GM12878 (cell line): ENCODE data around the gene PATE2. TPM values are rescaled to one million over a fixed set of nuclear protein-coding genes. Genes with fewer than 3 reads are reported as not detected.

ENCODE experiments used
- ATAC-seq: fragments of 200-7000 bp; cut with Tn5 transposase; 3 replicates; pipeline ENCODE4 v1.9.1; 2020; ENCODE audit warnings: mild to moderate bottlenecking, moderate library complexity
- BruUV-seq: library from RNA; stranded (reverse); fragments of 400-500 nt; replicated peaks from 2 replicates; lab custom pipeline; 2021; lab: Mats Ljungman, UMichigan
- CTCF ChIA-PET: fragments of 300-600 bp; sonication (Branson Sonifier 250); formaldehyde crosslinking; extraction: SDS; loops from one replicate; lab custom pipeline; 2021; ENCODE audit warnings: inconsistent platforms; lab: Yijun Ruan, JAX
- POLR2A ChIA-PET: fragments of 350-600 bp; formaldehyde crosslinking; extraction: SDS; loops from one replicate; lab custom pipeline; 2021; ENCODE audit warnings: inconsistent platforms; lab: Charles Lee
- RAD21 ChIA-PET: fragments of 300-600 bp; sonication (Branson Sonifier 250); formaldehyde crosslinking; loops from one replicate; lab custom pipeline; 2023; ENCODE audit warnings: antibody characterized with exemption; ENCODE audit not compliant: unreplicated experiment; lab: Charles Lee
- SMC1A ChIA-PET: fragments of 300-600 bp; sonication (Branson Sonifier 250); formaldehyde crosslinking; loops from one replicate; lab custom pipeline; 2023; ENCODE audit not compliant: unreplicated experiment, uncharacterized antibody; lab: Charles Lee
- DNase-seq: peaks from one replicate; pipeline ENCODE4 v3.0.0-alpha.2; 2011; ENCODE audit warnings: low read depth, low spot score
- FAIRE-seq: peaks from 3 replicates; lab custom pipeline; 2011; peaks lifted over from hg19 to GRCh38; lab: Jason Lieb, UNC
- H2AFZ ChIP-seq: 2 replicates; pipeline ENCODE4 v1.6.0; 2011; ENCODE audit warnings: low read depth, low read length, control low read depth; ENCODE audit not compliant: control insufficient read depth
- H3K27ac ChIP-seq: 2 replicates; pipeline ENCODE4 v1.5.1; 2011; ENCODE audit warnings: control low read depth; ENCODE audit not compliant: control insufficient read depth, insufficient read depth
- H3K27me3 ChIP-seq, 2 experiments: replicated peaks in 1 of 2; 2 replicates each; pipeline versions ENCODE4 v1.6.0 to v1.6.1; 2011; ENCODE audit warnings: low read length in 1 of 2; ENCODE audit not compliant: control insufficient read depth in 2 of 2, insufficient read depth in 2 of 2
- H3K36me3 ChIP-seq, 2 experiments: 2 replicates each; pipeline ENCODE4 v1.5.1; 2011; ENCODE audit warnings: low read length in 1 of 2; ENCODE audit not compliant: control insufficient read depth in 2 of 2, insufficient read depth in 2 of 2
- H3K4me1 ChIP-seq: 2 replicates; pipeline ENCODE4 v1.6.1; 2011; ENCODE audit warnings: mild to moderate bottlenecking, low read length, moderate library complexity, mixed read lengths; ENCODE audit not compliant: control insufficient read depth, insufficient read depth
- H3K4me2 ChIP-seq: 2 replicates; pipeline ENCODE4 v1.6.0; 2011; ENCODE audit warnings: control low read depth; ENCODE audit not compliant: control insufficient read depth, insufficient read depth
- H3K4me3 ChIP-seq: fragments of 200-600 bp; sonication (generic); 2 replicates; pipeline ENCODE4 v1.5.1; 2016
- H3K79me2 ChIP-seq: 2 replicates; pipeline ENCODE4 v1.6.0; 2011; ENCODE audit warnings: low read length; ENCODE audit not compliant: control insufficient read depth, insufficient read depth
- H3K9ac ChIP-seq: 2 replicates; pipeline ENCODE4 v1.8.0; 2011; ENCODE audit warnings: low read length, control low read depth, mixed read lengths; ENCODE audit not compliant: control insufficient read depth, insufficient read depth
- H3K9me3 ChIP-seq: replicated peaks from 3 replicates; pipeline ENCODE4 v1.5.1; 2011; ENCODE audit warnings: mild to moderate bottlenecking, low read length; ENCODE audit not compliant: control insufficient read depth, insufficient read depth
- H4K20me1 ChIP-seq: 2 replicates; pipeline ENCODE4 v1.6.0; 2011; ENCODE audit not compliant: control insufficient read depth, insufficient read depth
- CTCF ChIP-seq, 3 experiments: IDR thresholded peaks in 2 of 3; conservative IDR thresholded peaks in 1 of 3; 2 replicates each; pipeline ENCODE4 v1.5.1; 2011; ENCODE audit warnings: low read depth in 3 of 3, low read length in 3 of 3, mild to moderate bottlenecking in 3 of 3, control low read depth in 2 of 3, moderate library complexity in 2 of 3, inconsistent platforms in 1 of 3, mixed read lengths in 1 of 3; ENCODE audit not compliant: control insufficient read depth in 2 of 3, insufficient read depth in 1 of 3; ENCODE audit errors: extremely low read depth in 1 of 3
- IKZF1 ChIP-seq: fragments of 450-650 bp; conservative IDR thresholded peaks from 2 replicates; pipeline ENCODE4 v1.6.1; 2017; ENCODE audit warnings: antibody characterized with exemption, mild to moderate bottlenecking
- JUNB ChIP-seq: IDR thresholded peaks from 2 replicates; pipeline ENCODE4 v1.6.1; 2016; ENCODE audit warnings: antibody characterized with exemption, mild to moderate bottlenecking
- KLF5 ChIP-seq: fragments of 450-650 bp; IDR thresholded peaks from 2 replicates; pipeline ENCODE4 v1.6.1; 2014; ENCODE audit warnings: mild to moderate bottlenecking; ENCODE audit not compliant: partially characterized antibody
- NR2F1 ChIP-seq: fragments of 450-650 bp; conservative IDR thresholded peaks from 2 replicates; pipeline ENCODE4 v1.6.1; 2017; ENCODE audit warnings: mild to moderate bottlenecking
- PAX5 ChIP-seq: IDR thresholded peaks from 2 replicates; pipeline ENCODE4 v1.6.1; 2011; ENCODE audit warnings: low read depth, low read length, borderline replicate concordance
- SMAD5 ChIP-seq: IDR thresholded peaks from 2 replicates; pipeline ENCODE4 v1.6.1; 2016; ENCODE audit warnings: antibody characterized with exemption, low read depth
- SPI1 ChIP-seq: IDR thresholded peaks from 2 replicates; pipeline ENCODE4 v1.6.1; 2011; ENCODE audit warnings: low read depth, mild to moderate bottlenecking, low read length, moderate library complexity, borderline replicate concordance; ENCODE audit not compliant: insufficient read depth
- SREBF1 ChIP-seq: IDR thresholded peaks from 2 replicates; pipeline ENCODE4 v1.6.1; 2012; ENCODE audit warnings: mild to moderate bottlenecking, low read length
- TCF12 ChIP-seq: IDR thresholded peaks from 2 replicates; pipeline ENCODE4 v1.6.1; 2011; ENCODE audit warnings: low read depth, mild to moderate bottlenecking, low read length
- ZZZ3 ChIP-seq: IDR thresholded peaks from 2 replicates; pipeline ENCODE4 v1.6.1; 2011; ENCODE audit warnings: low read depth; ENCODE audit not compliant: control insufficient read depth, insufficient read length
- WGBS: methylation state at CpG from one replicate; pipeline ENCODE4 v1.1.6; 2016; ENCODE audit warnings: low lambda C conversion rate; ENCODE audit not compliant: insufficient replicate concordance, insufficient coverage; ENCODE audit errors: missing lambda C conversion rate; 5-methylcytosine and 5-hydroxymethylcytosine counted together
- in situ Hi-C: fragments of 300-500 bp; cut with MboI; formaldehyde crosslinking; loops from 9 replicates; pipeline ENCODE4 v1.14.3; 2018; ENCODE audit warnings: mixed read lengths
- intact Hi-C: fragments of 100-400 bp; cut with micrococcal nuclease; formaldehyde crosslinking; loops from one replicate; pipeline ENCODE4 v1.14.2; 2022; ENCODE audit not compliant: unreplicated experiment
- polyA plus RNA-seq, 11 experiments: library from polyadenylated mRNA; depleted of rRNA in 4 of 11; unstranded in 6 of 11; stranded (reverse) in 5 of 11; fragments of >200 nt; fragmentation: Nextera tagmentation in 4 of 11; fragmentation: Illumina TruSeq in 1 of 11; extraction: Ambion mirVana in 4 of 11; extraction: Trizol in 1 of 11; gene quantifications; 1 replicate in 1 of 11; 2 replicates in 10 of 11; pipeline versions ENCODE4 v1.2.1 to v1.2.3, GENCODE V29; 2011 to 2016; ENCODE audit warnings: inconsistent platforms in 2 of 11, missing spikeins in 2 of 11, low read depth in 1 of 11
- total RNA-seq, 4 experiments: library from RNA; depleted of rRNA in 3 of 4; stranded (reverse); fragments of >200 nt in 3 of 4; fragmentation: Illumina TruSeq in 1 of 4; extraction: Trizol in 1 of 4; gene quantifications; 2 replicates each; pipeline versions ENCODE4 v1.2.1 to v1.2.3, GENCODE V29; 2013 to 2021
- TF ChIP-seq, protein P1 (sequence below): fragments of 450-650 bp; IDR thresholded peaks from 2 replicates; pipeline ENCODE4 v1.6.1; 2017; ENCODE audit warnings: mild to moderate bottlenecking, moderate library complexity
- TF ChIP-seq, protein P2 (sequence below): IDR thresholded peaks from 2 replicates; pipeline ENCODE4 v1.6.1; 2012; ENCODE audit warnings: low read depth, low read length, improper control_type of control experiment

Gene PATE2
- total and polyA plus RNA-seq, 10 of the 15 experiments (the other 5 are each of a cell fraction or from before 2014, with no cell fraction given): 0.04 to 0.09 (median 0.09) TPM; not detected in 7

GRCh38 chr11:125740617-125741016 lies 38.0 kb downstream of the PATE2 start:
- H3K4me2 ChIP-seq: no peak overlapping the region
- ChIA-PET CTCF (interaction anchor here (0.5 to 0.6 kb wide), 2 partner anchors 175 to 335 kb away, joined by 3 to 4 read pairs; no protein-coding TSS in a partner anchor), RAD21 (no interaction called here), POLR2A (no interaction called here)
- H3K79me2 ChIP-seq: no peaks in the 10 kb centered on the region
- no TSS peak for BruUV-seq
- FAIRE-seq (no peak), DNase-seq (no peak), ATAC-seq (no peak)
- no peaks in the 10 kb centered on the region; a peak in 1 of 4 replicates for H3K27me3 ChIP-seq
- no peaks in the 10 kb centered on the region for H3K4me1 ChIP-seq
- H3K9me3 ChIP-seq: no peaks in the 10 kb centered on the region
- H3K27ac ChIP-seq: no peak overlapping the region
- no peak overlapping the region for H3K4me3 ChIP-seq
- no peaks in the 10 kb centered on the region for H3K36me3 ChIP-seq
- TF ChIP-seq TCF12 (no peak), KLF5 (no peak), ZZZ3 (no peak), SREBF1 (no peak), JUNB (no peak)
- TF ChIP-seq, all 136 proteins: peak for 0
- in situ Hi-C loops (no loop called here), intact Hi-C loops (no loop called here)
- Histone ChIP-seq H2AFZ (no peak overlapping the region), H4K20me1 (no peaks in the 10 kb centered on the region), H3K9ac (no peak overlapping the region)
- SMC1A ChIA-PET: no interaction called here

- H3K27ac ChIP-seq: no peak overlapping the region
- no peaks in the 10 kb centered on the region for H3K9me3 ChIP-seq
- no peak overlapping the region for H3K4me3 ChIP-seq
- H4K20me1 ChIP-seq: no peaks in the 10 kb centered on the region
- no TSS peak for BruUV-seq
- no peaks in the 10 kb centered on the region for H3K4me1 ChIP-seq
- intact Hi-C loops: no loop called here
- no peak overlapping the region for H3K4me2 ChIP-seq
- H3K36me3 ChIP-seq: no peaks in the 10 kb centered on the region
- no peak overlapping the region for H2AFZ ChIP-seq
- H3K9ac ChIP-seq: no peak overlapping the region
- CTCF ChIA-PET: no interaction called here
- no peak for DNase-seq
- no peak for ATAC-seq
- in situ Hi-C loops: no loop called here
- POLR2A ChIA-PET: no interaction called here
- TF ChIP-seq, protein P1, sequence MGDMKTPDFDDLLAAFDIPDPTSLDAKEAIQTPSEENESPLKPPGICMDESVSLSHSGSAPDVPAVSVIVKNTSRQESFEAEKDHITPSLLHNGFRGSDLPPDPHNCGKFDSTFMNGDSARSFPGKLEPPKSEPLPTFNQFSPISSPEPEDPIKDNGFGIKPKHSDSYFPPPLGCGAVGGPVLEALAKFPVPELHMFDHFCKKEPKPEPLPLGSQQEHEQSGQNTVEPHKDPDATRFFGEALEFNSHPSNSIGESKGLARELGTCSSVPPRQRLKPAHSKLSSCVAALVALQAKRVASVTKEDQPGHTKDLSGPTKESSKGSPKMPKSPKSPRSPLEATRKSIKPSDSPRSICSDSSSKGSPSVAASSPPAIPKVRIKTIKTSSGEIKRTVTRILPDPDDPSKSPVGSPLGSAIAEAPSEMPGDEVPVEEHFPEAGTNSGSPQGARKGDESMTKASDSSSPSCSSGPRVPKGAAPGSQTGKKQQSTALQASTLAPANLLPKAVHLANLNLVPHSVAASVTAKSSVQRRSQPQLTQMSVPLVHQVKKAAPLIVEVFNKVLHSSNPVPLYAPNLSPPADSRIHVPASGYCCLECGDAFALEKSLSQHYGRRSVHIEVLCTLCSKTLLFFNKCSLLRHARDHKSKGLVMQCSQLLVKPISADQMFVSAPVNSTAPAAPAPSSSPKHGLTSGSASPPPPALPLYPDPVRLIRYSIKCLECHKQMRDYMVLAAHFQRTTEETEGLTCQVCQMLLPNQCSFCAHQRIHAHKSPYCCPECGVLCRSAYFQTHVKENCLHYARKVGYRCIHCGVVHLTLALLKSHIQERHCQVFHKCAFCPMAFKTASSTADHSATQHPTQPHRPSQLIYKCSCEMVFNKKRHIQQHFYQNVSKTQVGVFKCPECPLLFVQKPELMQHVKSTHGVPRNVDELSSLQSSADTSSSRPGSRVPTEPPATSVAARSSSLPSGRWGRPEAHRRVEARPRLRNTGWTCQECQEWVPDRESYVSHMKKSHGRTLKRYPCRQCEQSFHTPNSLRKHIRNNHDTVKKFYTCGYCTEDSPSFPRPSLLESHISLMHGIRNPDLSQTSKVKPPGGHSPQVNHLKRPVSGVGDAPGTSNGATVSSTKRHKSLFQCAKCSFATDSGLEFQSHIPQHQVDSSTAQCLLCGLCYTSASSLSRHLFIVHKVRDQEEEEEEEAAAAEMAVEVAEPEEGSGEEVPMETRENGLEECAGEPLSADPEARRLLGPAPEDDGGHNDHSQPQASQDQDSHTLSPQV: no peak
- no peak for TF ChIP-seq CTCF (IDR thresholded peaks at IDR 0.05 in 2 of 3, conservative IDR thresholded peaks at IDR 0.05 in 1 of 3; ENCODE audit: control insufficient read depth in 2 of 3, extremely low read depth in 1 of 3, insufficient read depth in 1 of 3, low read depth in 3 of 3, low read length in 3 of 3)
- no peak for TF ChIP-seq PAX5
- TF ChIP-seq, protein P2, sequence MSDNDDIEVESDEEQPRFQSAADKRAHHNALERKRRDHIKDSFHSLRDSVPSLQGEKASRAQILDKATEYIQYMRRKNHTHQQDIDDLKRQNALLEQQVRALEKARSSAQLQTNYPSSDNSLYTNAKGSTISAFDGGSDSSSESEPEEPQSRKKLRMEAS: no peak
- no peak for TF ChIP-seq IKZF1
- no peak for TF ChIP-seq SPI1
- no peak for TF ChIP-seq NR2F1
- TF ChIP-seq SMAD5: no peak
- H3K27me3 ChIP-seq: peaks cover 1 to 3% of the 10 kb centered on the region in 2 experiments; a peak in 1 of 4 replicates
- no peaks in the 10 kb centered on the region for H3K79me2 ChIP-seq
- no peak for FAIRE-seq
- RAD21 ChIA-PET: no interaction called here
- SMC1A ChIA-PET: interaction anchor here (0.8 kb wide), 1 partner anchor 42 kb away, joined by 3 read pairs; no protein-coding TSS in a partner anchor
- WGBS: 29% methylated on average over 3 of the region's 3 CpGs
These were observed 49.7 kb downstream of the PATE2 start for GRCh38 chr11:125728969-125729368.
